GM19467 (cell line): ENCODE data around the gene THADA.
A peak's percentile ranks its signal among the peaks of the same experiment; 100 is the strongest.
"Not testable (repeated sequence)": the region's sequence is repeated elsewhere in the genome, so short reads cannot be mapped to it uniquely, and the experiment has no call there.

Source experiments
- ATAC-seq: cut with Tn5 transposase; IDR thresholded peaks from one replicate; pipeline ENCODE4 v1.9.1; 2021; ENCODE audit warnings: mild to moderate bottlenecking, moderate library complexity; ENCODE audit not compliant: unreplicated experiment

Gene THADA

GRCh38 chr2:43595603-43596412 lies at the start of gene THADA:
Gene THADA, minus strand, starts transcription at chr2:43596038. Its CDS starts 3,646 bp downstream, at chr2:43592392.
- peak; percentile 97 for ATAC-seq

- ATAC-seq, result no peak
Observed at GRCh38 chr2:43643680-43644079, 47.8 kb upstream of the THADA start.

GRCh38 chr2:43642363-43642762 lies 46.5 kb upstream of the THADA start:
- ATAC-seq, result no peak

- ATAC-seq, result peak; percentile 99
Observed at GRCh38 chr2:43637030-43637803, 41.4 kb upstream of the THADA start, which contains the start of gene PLEKHH2. Gene PLEKHH2, plus strand, starts transcription at chr2:43637260. Its CDS starts 7,414 bp downstream, at chr2:43644674.

- ATAC-seq, result no peak
Observed at GRCh38 chr2:43636621-43637020, 40.8 kb upstream of the THADA start.

GRCh38 chr2:43636153-43636552 lies 40.3 kb upstream of the THADA start:
- ATAC-seq, result not testable (repeated sequence)

GRCh38 chr2:43634604-43635306 lies 38.9 kb upstream of the THADA start:
- ATAC-seq, result no peak

GRCh38 chr2:43631618-43632317 lies 35.9 kb upstream of the THADA start:
- no peak for ATAC-seq

- no peak for ATAC-seq
Observed at GRCh38 chr2:43622931-43623451, 27.2 kb upstream of the THADA start.

- no peak for ATAC-seq
Observed at GRCh38 chr2:43619511-43619910, 23.7 kb upstream of the THADA start.

- no peak for ATAC-seq
Observed at GRCh38 chr2:43616967-43617680, 21.3 kb upstream of the THADA start.

GRCh38 chr2:43612944-43613343 lies 17.1 kb upstream of the THADA start:
- ATAC-seq, result no peak

GRCh38 chr2:43611987-43612894 lies 16.4 kb upstream of the THADA start:
- ATAC-seq, result no peak

- ATAC-seq, result no peak
Observed at GRCh38 chr2:43610361-43610760, 14.5 kb upstream of the THADA start.

- no peak for ATAC-seq
Observed at GRCh38 chr2:43609290-43609918, 13.6 kb upstream of the THADA start.

GRCh38 chr2:43605851-43606250 lies 10.0 kb upstream of the THADA start:
- ATAC-seq, result no peak

GRCh38 chr2:43605079-43605655 lies 9.3 kb upstream of the THADA start:
- no peak for ATAC-seq

- ATAC-seq, result no peak
Observed at GRCh38 chr2:43604674-43605073, 8.8 kb upstream of the THADA start.
